T-cell (primary cell): ENCODE measurements around the gene AHRR. TPM values are rescaled to one million over a fixed set of nuclear protein-coding genes. Genes with fewer than 3 reads are reported as not detected.

Source experiments
- ATAC-seq, 4 experiments: fragments of 200-7000 bp in 3 of 4; fragments of 150-1000 bp in 1 of 4; cut with Tn5 transposase; replicated peaks in 1 of 4; 1 replicate in 3 of 4; 2 replicates in 1 of 4; pipeline ENCODE4 v1.10.0; 2021; ENCODE audit warnings: moderate library complexity in 3 of 4, mild to moderate bottlenecking in 2 of 4, moderate number of reproducible peaks in 1 of 4
- CTCF ChIA-PET, 2 donors: fragments of 300-600 bp; sonication (Branson Sonifier 250); formaldehyde crosslinking; loops; one replicate each; lab custom pipeline; 2022; ENCODE audit warnings: antibody characterized with exemption in 2 of 2; lab: Charles Lee
- POLR2A ChIA-PET, 2 donors: fragments of 300-600 bp; sonication (Branson Sonifier 250); formaldehyde crosslinking; loops; one replicate each; lab custom pipeline; 2022; ENCODE audit warnings: antibody characterized with exemption in 2 of 2; lab: Charles Lee
- DNase-seq, 35 experiments: peaks; one replicate each; pipeline versions ENCODE4 v3.0.0 to v3.0.0-alpha.2; 2013 to 2023
- H3K27ac ChIP-seq: one replicate; pipeline ENCODE4 v1.5.1; 2013; ENCODE audit warnings: low read length
- H3K27me3 ChIP-seq, 2 experiments: replicated peaks in 1 of 2; 1 replicate in 1 of 2; 2 replicates in 1 of 2; pipeline versions ENCODE4 v1.6.1 to v1.7.0; 2013; ENCODE audit warnings: low read length in 1 of 2, mixed read lengths in 1 of 2; ENCODE audit not compliant: control insufficient read depth in 2 of 2, insufficient read depth in 2 of 2; ENCODE audit errors: extremely low read depth in 1 of 2
- H3K36me3 ChIP-seq, 2 donors: 1 replicate in 1 of 2; 2 replicates in 1 of 2; pipeline versions ENCODE4 v1.6.1 to v1.7.0; 2013; ENCODE audit warnings: low read length in 1 of 2; ENCODE audit not compliant: control insufficient read depth in 2 of 2, insufficient read depth in 1 of 2; ENCODE audit errors: extremely low read depth in 1 of 2
- H3K4me1 ChIP-seq, 2 experiments: 1 replicate in 1 of 2; 2 replicates in 1 of 2; pipeline versions ENCODE4 v1.6.1 to v1.7.0; 2013; ENCODE audit warnings: low read length in 2 of 2, mixed read lengths in 1 of 2; ENCODE audit not compliant: insufficient read depth in 2 of 2, control insufficient read depth in 1 of 2; ENCODE audit errors: extremely low read depth in 1 of 2
- H3K4me3 ChIP-seq, 2 donors: 1 replicate in 1 of 2; 2 replicates in 1 of 2; pipeline versions ENCODE4 v1.5.1 to v1.7.0; 2013; ENCODE audit warnings: mild to moderate bottlenecking in 2 of 2, low read length in 1 of 2, moderate library complexity in 1 of 2; ENCODE audit not compliant: control insufficient read depth in 1 of 2; ENCODE audit errors: extremely low read depth in 1 of 2
- H3K9me3 ChIP-seq: 2 replicates; pipeline ENCODE4 v1.7.0; 2013
- H3K27ac Mint-ChIP-seq, 2 donors: one replicate each; pipeline ENCODE4 v1.8.0; 2020 to 2021; ENCODE audit warnings: mild to moderate bottlenecking in 2 of 2, mixed read lengths in 2 of 2
- H3K27me3 Mint-ChIP-seq, 2 donors: one replicate each; pipeline ENCODE4 v1.8.0; 2021 to 2022; ENCODE audit warnings: mixed read lengths in 2 of 2
- H3K36me3 Mint-ChIP-seq: one replicate; pipeline ENCODE4 v1.8.0; 2021; ENCODE audit warnings: mixed read lengths
- H3K4me1 Mint-ChIP-seq, 3 donors: one replicate each; pipeline ENCODE4 v1.8.0; 2020 to 2022; ENCODE audit warnings: mixed read lengths in 3 of 3, mild to moderate bottlenecking in 1 of 3
- H3K4me3 Mint-ChIP-seq, 3 donors: one replicate each; pipeline ENCODE4 v1.8.0; 2020 to 2022; ENCODE audit warnings: mild to moderate bottlenecking in 3 of 3, mixed read lengths in 3 of 3, moderate library complexity in 3 of 3
- H3K9me3 Mint-ChIP-seq, 3 donors: one replicate each; pipeline ENCODE4 v1.8.0; 2020 to 2022; ENCODE audit warnings: mixed read lengths in 3 of 3
- WGBS: methylation state at CpG from one replicate; pipeline ENCODE4 v1.1.5; 2013; ENCODE audit warnings: missing lambda C conversion rate; ENCODE audit not compliant: insufficient coverage; 5-methylcytosine and 5-hydroxymethylcytosine counted together
- total RNA-seq, 35 experiments: library from RNA in 6 of 35; stranded (reverse) in 6 of 35; fragments of 120-200 nt in 1 of 35; gene quantifications; one replicate each; pipeline versions ENCODE4 v1.2.1 to v1.2.4 and lab custom pipeline; 2013 to 2026

AHRR gene
- total RNA-seq, 5 donors from 2014 or later (not counting 1 experiment from before 2014, with no cell fraction given) = 0.55 to 13.5 (median 3.4) TPM

DNA sequence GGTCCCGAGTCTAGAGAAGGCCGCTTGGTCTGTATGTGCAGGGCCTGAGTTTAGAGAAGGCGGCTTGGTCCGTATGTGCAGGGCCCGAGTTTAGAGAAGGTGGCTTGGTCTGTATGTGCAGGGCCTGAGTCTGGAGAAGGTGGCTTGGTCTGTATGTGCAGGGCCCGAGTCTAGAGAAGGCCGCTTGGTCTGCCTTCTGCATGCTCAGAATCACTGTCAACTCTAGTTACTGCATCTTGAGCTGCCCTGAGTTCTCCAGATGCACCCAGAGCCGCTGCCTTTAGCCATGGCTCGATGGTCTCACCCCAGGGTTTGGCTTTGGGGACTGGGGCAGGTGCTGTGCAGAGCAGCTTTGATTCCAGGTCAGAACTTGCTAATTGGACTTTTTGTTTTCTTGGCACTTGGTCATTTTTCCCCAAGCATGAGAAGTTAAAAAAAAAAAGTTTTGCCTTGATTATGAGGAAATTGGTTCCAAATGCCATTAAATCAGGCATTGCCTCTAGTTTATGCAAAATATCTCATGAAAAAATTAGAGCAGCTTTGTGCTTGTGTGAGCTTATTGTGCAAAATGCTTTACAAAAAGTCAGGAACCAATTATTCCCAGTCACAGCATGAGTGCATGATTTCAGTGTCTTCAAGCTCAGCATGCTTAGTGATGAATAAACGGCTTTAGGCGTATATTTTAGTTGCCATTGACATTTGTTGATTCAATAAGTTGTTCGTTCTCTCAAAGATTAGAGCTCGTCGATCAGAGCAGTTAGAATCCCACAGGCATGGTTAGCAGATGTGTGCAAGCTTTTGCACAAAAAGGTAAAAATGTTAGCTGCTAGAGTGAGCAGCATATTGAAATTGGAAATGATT, 96.0 kb downstream of the AHRR start:
- H3K36me3 ChIP-seq = no peaks in the 10 kb centered on the region
- no peaks in the 10 kb centered on the region for H3K9me3 ChIP-seq
- peaks cover 0 to 3% of the 10 kb centered on the region in 2 donors for H3K27me3 Mint-ChIP-seq
- H3K4me1 ChIP-seq = no peaks in the 10 kb centered on the region
- ChIA-PET CTCF (no interaction called here), POLR2A (no interaction called here)
- no peak for ATAC-seq
- no peak for DNase-seq
- H3K4me3 Mint-ChIP-seq = no peak overlapping the region
- H3K27ac Mint-ChIP-seq = no peak overlapping the region
- H3K9me3 Mint-ChIP-seq = no peaks in the 10 kb centered on the region
- 92% methylated on average over 11 of the region's 14 CpGs for WGBS
- no peak overlapping the region for H3K4me3 ChIP-seq
- H3K27ac ChIP-seq = no peak overlapping the region
- H3K4me1 Mint-ChIP-seq = no peaks in the 10 kb centered on the region
- no peaks in the 10 kb centered on the region for H3K36me3 Mint-ChIP-seq
- peaks cover 0 to 13% of the 10 kb centered on the region in 2 experiments for H3K27me3 ChIP-seq

DNA sequence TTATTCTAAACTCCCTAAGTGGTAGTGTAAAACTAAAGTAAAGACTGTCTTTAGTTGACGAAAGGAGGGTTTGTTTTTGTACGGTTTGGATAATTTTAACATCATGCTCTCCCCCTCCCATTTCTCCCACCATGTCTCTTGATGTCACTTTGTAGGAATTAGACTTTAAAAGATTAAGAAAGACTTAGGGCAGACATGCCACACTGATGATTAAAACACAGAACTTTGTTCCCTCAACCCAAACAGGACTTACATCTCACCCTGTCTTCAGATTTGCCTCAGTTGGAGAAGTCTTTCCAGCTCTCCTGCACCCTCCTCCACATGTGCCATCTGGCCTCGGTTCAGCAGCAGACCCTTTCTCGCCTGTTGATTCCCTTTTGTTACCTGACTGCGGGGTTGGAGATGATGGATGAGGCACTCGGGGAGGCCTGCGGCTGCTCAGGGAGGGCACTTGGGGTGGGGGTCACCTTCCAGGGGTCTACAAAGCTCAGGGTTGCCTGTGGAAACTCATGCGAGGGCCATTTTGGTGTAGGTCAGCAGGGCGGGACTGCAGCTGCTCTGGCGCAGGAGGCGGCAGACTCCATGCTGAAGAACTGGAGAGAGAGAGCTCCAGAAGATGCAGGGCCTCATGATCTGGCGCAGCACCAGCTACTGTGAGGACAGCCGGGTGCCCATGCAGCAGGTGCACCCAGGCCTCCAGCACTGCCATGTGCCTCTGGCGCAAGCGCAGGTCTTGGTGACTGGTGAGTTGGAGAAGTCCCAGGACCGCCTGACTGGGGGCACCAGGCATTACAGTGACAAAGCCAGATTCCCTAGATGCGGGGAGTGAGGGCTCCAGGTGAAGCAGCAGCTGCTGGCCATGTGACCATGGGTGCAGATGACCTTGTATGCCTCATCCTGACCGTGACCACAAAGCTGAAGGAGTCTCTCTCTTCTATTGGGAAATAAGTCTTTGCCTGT, 96.9 kb downstream of the AHRR start:
- Mint-ChIP-seq H3K4me3 (no peak overlapping the region), H3K9me3 (no peaks in the 10 kb centered on the region), H3K27me3 (peaks cover 0 to 3% of the 10 kb centered on the region in 2 donors), H3K36me3 (no peaks in the 10 kb centered on the region), H3K27ac (no peak overlapping the region), H3K4me1 (no peaks in the 10 kb centered on the region)
- H3K36me3 ChIP-seq = no peaks in the 10 kb centered on the region
- ChIA-PET POLR2A (no interaction called here), CTCF (interaction anchor here in 1 of 2 donors (0.7 kb wide), 1 partner anchor 1246 kb away, joined by 3 read pairs; no protein-coding TSS in a partner anchor)
- peaks cover 0 to 13% of the 10 kb centered on the region in 2 experiments for H3K27me3 ChIP-seq
- WGBS = 86% methylated on average over 14 of the region's 18 CpGs
- no peak overlapping the region for H3K4me3 ChIP-seq
- H3K27ac ChIP-seq = no peak overlapping the region
- H3K9me3 ChIP-seq = no peaks in the 10 kb centered on the region
- no peak for ATAC-seq
- DNase-seq = no peak
- no peaks in the 10 kb centered on the region for H3K4me1 ChIP-seq

DNA sequence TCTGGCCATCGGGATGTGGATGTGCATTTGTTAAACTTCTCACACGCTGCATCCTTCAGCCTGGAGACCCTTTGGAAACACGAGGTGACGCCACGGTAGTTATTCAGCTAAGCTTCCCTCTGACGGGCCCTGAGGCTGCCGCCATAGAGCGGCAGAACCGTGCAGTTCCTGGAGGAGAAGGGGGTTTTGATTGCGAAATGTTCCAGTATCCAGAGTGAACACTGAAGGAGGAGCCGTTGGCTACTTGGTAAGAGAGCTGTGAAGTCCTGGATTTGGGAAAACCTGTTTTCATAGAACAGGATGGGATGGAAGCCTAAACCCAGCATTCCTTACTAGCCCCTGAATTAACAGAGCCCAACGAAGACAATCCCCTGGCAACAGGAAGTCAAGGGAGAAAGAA, 98.5 kb downstream of the AHRR start:
- no peak overlapping the region for H3K4me3 Mint-ChIP-seq
- H3K36me3 Mint-ChIP-seq = no peaks in the 10 kb centered on the region
- no peak for DNase-seq
- H3K27ac Mint-ChIP-seq = no peak overlapping the region
- ChIA-PET CTCF (no interaction called here), POLR2A (no interaction called here)
- H3K4me3 ChIP-seq = no peak overlapping the region
- no peaks in the 10 kb centered on the region for H3K9me3 Mint-ChIP-seq
- WGBS = 87% methylated on average over 7 of the region's 12 CpGs
- no peaks in the 10 kb centered on the region for H3K27me3 Mint-ChIP-seq
- peaks cover 0 to 20% of the 10 kb centered on the region in 2 experiments for H3K27me3 ChIP-seq
- no peaks in the 10 kb centered on the region for H3K36me3 ChIP-seq
- no peaks in the 10 kb centered on the region for H3K4me1 ChIP-seq
- no peak overlapping the region for H3K27ac ChIP-seq
- ATAC-seq = no peak
- no peaks in the 10 kb centered on the region for H3K9me3 ChIP-seq
- H3K4me1 Mint-ChIP-seq = no peaks in the 10 kb centered on the region

DNA sequence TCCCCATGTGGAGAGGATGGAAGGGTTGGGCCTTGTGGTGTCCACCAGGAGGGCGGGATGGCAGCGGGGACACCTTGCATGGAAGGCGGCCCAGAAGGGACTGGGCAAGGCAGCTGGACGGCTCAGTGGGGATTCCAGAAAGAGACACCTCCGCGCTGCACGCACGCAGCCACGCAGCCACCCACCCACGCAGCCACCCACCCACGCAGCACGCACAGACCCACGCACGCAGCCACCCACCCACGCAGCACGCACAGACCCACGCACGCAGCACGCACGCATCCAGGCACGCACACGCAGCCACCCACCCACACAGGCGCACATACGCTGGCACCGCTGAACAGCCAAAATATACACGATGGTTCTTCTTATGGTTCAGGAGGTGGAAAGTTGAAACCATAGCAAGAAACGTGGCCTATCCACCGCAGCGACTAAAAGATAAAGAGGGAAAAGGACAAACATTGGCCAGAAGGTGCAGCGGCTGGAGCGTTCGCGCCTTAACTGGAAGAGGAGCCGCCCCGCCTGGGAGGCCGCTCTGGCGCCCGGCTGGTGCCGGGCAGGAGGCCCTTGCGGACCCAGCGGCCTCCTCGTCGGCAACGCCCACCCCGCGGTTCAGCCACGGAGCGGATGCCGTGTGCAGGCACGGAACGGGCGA, 99.2 kb downstream of the AHRR start:
- no peak overlapping the region for H3K27ac Mint-ChIP-seq
- Histone ChIP-seq H3K27ac (no peak overlapping the region), H3K27me3 (peaks cover 0 to 18% of the 10 kb centered on the region in 2 experiments), H3K9me3 (no peaks in the 10 kb centered on the region), H3K4me3 (no peak overlapping the region), H3K4me1 (no peaks in the 10 kb centered on the region), H3K36me3 (no peaks in the 10 kb centered on the region)
- ChIA-PET CTCF (no interaction called here), POLR2A (no interaction called here)
- no peak overlapping the region for H3K4me3 Mint-ChIP-seq
- WGBS = 93% methylated on average over 38 of the region's 52 CpGs
- no peak for ATAC-seq
- H3K9me3 Mint-ChIP-seq = no peaks in the 10 kb centered on the region
- H3K4me1 Mint-ChIP-seq = no peaks in the 10 kb centered on the region
- H3K27me3 Mint-ChIP-seq = no peaks in the 10 kb centered on the region
- DNase-seq = no peak
- H3K36me3 Mint-ChIP-seq = no peaks in the 10 kb centered on the region

DNA sequence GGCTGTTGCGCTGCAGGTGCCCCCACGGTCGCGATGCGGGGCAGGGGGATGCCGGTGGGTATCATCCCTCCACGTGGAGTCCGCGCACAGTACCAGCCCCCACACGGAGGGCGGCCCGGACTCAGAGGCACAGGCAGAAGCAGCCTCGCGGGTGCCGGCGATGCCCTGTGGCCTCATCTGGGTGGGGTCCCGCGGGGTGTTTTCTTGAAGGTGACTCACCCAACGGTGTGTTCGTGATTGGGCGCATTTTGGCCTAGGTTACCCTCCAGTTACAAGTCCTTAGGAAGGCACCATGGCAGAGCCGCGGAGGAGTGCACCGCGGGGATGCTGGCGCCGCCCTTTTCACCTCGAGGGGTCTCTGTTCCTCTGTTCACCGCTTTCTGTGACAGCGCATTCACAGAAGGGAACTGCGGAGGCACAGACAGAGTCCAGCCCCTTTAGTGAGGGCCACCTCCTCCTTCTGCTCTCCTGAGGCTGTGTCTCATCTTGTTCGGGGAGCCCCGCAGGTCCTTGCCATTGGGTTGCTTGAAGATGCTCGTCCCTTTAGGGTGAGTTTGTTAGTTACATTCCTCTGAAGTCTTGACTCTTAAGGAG, 99.9 kb downstream of the AHRR start:
- Mint-ChIP-seq H3K4me3 (no peak overlapping the region), H3K4me1 (no peaks in the 10 kb centered on the region), H3K36me3 (no peaks in the 10 kb centered on the region), H3K27ac (no peak overlapping the region), H3K27me3 (peaks cover 0 to 2% of the 10 kb centered on the region in 2 donors), H3K9me3 (no peaks in the 10 kb centered on the region)
- peaks cover 0 to 14% of the 10 kb centered on the region in 2 experiments for H3K27me3 ChIP-seq
- WGBS = 95% methylated on average over 22 of the region's 34 CpGs
- no peaks in the 10 kb centered on the region for H3K4me1 ChIP-seq
- H3K9me3 ChIP-seq = no peaks in the 10 kb centered on the region
- ChIA-PET CTCF (no interaction called here), POLR2A (no interaction called here)
- H3K4me3 ChIP-seq = no peak overlapping the region
- ATAC-seq = no peak
- no peak overlapping the region for H3K27ac ChIP-seq
- DNase-seq = no peak
- no peaks in the 10 kb centered on the region for H3K36me3 ChIP-seq

DNA sequence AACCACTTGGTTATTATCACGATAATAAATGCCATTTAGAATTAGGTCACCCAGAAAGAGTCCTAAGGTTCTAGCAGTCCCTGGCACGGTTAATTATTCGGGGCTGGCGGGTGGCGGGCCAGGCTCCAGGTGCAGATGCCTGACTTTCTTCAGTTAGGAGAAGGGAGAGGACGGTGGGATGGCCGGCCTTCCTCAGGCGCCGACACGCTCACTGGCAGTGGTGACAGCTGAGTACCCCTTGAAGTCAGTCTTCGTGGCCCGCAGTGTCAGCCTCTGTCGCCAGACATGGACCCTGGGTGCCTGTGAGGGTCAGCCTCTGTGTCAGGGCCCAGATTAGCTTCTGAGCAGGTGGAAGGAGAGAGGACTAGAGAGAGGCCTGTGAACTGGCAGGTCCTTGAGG, 100.4 kb downstream of the AHRR start:
- Mint-ChIP-seq H3K9me3 (no peaks in the 10 kb centered on the region), H3K27ac (no peak overlapping the region), H3K36me3 (no peaks in the 10 kb centered on the region), H3K4me1 (no peaks in the 10 kb centered on the region), H3K4me3 (no peak overlapping the region), H3K27me3 (peaks cover 0 to 6% of the 10 kb centered on the region in 2 donors)
- Histone ChIP-seq H3K4me1 (no peaks in the 10 kb centered on the region), H3K36me3 (no peaks in the 10 kb centered on the region), H3K27ac (no peak overlapping the region), H3K9me3 (no peaks in the 10 kb centered on the region), H3K27me3 (peaks cover 0 to 18% of the 10 kb centered on the region in 2 experiments), H3K4me3 (no peak overlapping the region)
- 97% methylated on average over 12 of the region's 13 CpGs for WGBS
- ATAC-seq = no peak
- CTCF ChIA-PET = no interaction called here
- POLR2A ChIA-PET = no interaction called here
- no peak for DNase-seq
